Measurements from ENCODE around the gene APBA1. TPM values are rescaled to one million over a fixed set of nuclear protein-coding genes. Genes with fewer than 3 reads are reported as not detected.

The APBA1 gene
- total RNA-seq, 4 donors from 2014 or later: 4.3 to 11.8 (median 8.4) TPM

- TF ChIP-seq CTCF (IDR thresholded peaks at IDR 0.05): no peak
- ATAC-seq (ENCODE audit: low FRiP score) (no peak), DNase-seq (ENCODE audit: low spot score) (no peak)
Measured at GRCh38 chr9:69674716-69675438, 2.7 kb upstream of the APBA1 start.

GRCh38 chr9:69674112-69674685 is 2.0 kb upstream of the APBA1 start:
- TF ChIP-seq CTCF (IDR thresholded peaks at IDR 0.05): no peak
- no peak for ATAC-seq (ENCODE audit: low FRiP score)

DNA sequence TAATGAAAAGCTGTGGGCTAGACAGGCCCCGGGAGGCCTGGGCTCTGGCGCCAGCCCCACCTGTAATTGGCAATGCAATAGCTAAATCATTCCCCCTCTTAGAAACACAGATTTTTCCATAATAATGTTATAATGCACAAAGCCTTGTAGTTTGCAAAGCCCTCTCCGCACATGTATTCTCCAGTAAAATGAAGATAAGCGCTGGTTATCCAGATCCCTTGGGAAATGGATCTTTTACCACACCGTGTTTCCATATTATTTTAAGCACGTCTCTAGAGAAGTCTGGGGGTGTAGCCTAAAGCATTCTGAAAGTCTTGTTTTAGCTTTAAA is 1.1 kb upstream of the APBA1 start:
- no peak for TF ChIP-seq CTCF (IDR thresholded peaks at IDR 0.05)
- no peak for ATAC-seq (ENCODE audit: low FRiP score)
- DNase-seq (ENCODE audit: low spot score): no peak

More at GRCh38 chr9:69674112-69674685, 2.0 kb upstream of the APBA1 start:
- no peak for DNase-seq (ENCODE audit: low spot score)

DNA sequence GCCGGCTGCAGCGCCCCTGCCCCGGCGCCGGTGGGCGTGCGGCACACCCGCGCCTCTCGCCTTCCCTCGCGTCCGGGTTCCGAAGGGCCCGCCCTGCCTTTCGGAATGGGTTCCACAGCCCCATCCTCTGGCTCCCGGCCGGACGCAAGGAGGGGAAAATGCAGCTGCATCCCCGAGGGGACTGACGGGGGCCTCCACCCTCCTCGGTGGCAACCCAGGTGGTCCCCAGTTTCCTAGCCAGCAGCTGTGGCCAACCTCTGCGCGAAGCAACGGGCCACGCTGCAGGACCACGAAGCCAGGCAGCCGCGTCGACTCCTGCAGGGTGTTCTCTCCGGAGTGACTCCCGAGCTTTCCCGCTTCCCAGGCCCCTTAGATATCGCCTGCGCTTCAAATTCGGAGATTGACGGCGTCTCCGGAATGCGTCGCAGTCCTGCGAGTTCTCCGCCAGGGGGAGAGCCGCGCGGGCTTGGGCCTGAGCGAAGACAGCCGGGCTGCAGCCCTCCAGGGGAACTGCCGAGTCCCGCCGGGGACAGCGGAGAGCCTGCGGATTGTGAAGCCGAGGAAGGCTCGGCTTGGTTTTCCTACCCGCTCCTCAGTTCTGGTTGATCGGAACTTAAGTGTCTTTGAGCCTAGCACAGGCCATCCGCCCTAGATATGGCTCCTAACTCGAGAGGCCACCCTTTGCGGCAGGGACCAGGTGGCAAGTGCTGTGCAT is 582 bp upstream of the APBA1 start:
- DNase-seq (ENCODE audit: low spot score): peak; percentile 31
- peak; percentile 92 for ATAC-seq (ENCODE audit: low FRiP score)
- peak in 1 of 3 donors; percentile 76 for TF ChIP-seq CTCF (IDR thresholded peaks at IDR 0.05)

DNA sequence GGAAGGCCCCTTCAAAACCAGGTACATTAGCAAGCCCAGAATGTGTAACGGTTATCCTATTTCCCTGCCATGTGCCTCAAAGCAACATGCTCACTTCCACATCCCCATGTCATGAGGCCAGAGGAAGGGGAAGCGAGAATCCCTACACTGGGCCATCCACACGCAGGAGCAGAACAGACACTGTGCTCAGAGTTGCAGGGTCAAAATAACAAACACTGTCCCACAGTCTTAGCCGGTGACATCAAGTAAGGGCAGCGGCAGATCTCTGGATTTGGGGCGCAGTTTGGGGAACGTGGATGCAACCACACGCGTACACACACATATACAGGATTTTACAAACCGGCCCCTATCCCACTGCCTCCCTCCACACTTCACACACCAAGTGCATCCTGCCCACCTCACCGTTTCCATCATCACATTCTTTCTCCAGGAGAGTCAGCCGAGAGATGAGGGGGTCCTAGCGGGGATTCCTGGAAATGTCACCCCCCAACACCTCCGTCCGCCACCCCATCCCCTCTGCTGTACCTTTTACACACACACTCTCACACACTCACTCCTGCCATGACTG is 776 bp downstream of the APBA1 start:
- ATAC-seq (ENCODE audit: low FRiP score) (peak; percentile 12), DNase-seq (ENCODE audit: low spot score) (no peak)
- no peak for TF ChIP-seq CTCF (IDR thresholded peaks at IDR 0.05)

GRCh38 chr9:69667306-69667705 is 4.9 kb downstream of the APBA1 start:
- ATAC-seq (ENCODE audit: low FRiP score): no peak
- DNase-seq (ENCODE audit: low spot score): no peak
- no peak for TF ChIP-seq CTCF (IDR thresholded peaks at IDR 0.05)

Measured in omental fat pad (tissue), 4 donors.